Measurements from ENCODE around the gene KPNA1.

The KPNA1 gene

DNA sequence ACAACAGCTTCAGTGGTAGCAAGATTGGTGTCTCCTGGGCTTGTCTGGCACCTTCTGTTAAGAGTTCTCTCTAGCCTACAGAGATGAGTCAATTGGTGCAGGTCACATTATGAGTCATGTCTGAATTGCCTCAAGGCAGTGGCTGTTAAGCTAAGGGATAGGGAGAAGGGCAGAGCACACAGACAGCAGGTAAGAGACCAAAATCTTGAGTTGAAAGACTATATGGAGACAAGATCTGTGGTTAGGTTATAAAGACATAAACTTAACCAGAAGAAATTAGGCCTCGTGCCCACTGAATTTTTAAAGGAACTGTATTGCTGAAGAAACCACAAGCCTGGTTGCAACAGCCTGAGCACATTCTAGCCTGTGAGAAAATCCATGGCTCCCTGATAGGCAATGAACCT, 19.2 kb upstream of the KPNA1 start:
- peaks cover 55 to 100% (median 65%) of the 10 kb centered on the region in 11 experiments for H3K36me3 ChIP-seq
- no peak for TF ChIP-seq Cebpa-rat (IDR thresholded peaks at IDR 0.05)
- no peak overlapping the region for H3K4me2 ChIP-seq
- no peaks in the 10 kb centered on the region for H3K27me3 ChIP-seq
- no peak overlapping the region for H3K27ac ChIP-seq
- H4K20me1 ChIP-seq, result peaks cover 0 to 9% (median 0%) of the 10 kb centered on the region in 11 experiments; a peak in 1 of 22 replicates
- no peaks in the 10 kb centered on the region for H3K9me3 ChIP-seq (replicated peaks in 1 of 11)
- no peak overlapping the region for H3K9ac ChIP-seq
- no peak overlapping the region for H3K4me3 ChIP-seq
- peaks cover 0 to 7% (median 4%) of the 10 kb centered on the region in 10 experiments; a peak in 3 of 20 replicates for H3K4me1 ChIP-seq

DNA sequence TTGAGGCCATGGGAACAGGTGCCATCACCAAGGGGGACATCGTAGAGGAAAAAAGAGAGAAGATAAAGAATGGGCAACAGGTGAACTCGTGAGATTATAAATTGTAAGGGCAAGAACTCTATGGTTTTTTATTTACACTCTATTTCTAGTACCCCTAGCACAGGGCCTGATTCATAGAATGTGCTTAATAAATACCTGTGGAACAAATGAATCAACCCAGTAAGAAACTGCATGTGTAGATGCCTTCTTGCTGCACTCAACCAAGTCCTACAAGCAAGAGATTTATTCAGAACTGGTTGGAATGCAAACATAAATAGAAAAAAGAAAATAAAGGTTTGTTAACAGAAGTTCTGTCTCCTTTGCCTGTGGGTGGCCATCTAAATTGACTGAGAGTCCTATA, 18.7 kb upstream of the KPNA1 start:
- H3K4me2 ChIP-seq, result no peak overlapping the region
- no peak for TF ChIP-seq Cebpa-rat (IDR thresholded peaks at IDR 0.05)
- H3K9ac ChIP-seq, result no peak overlapping the region
- peaks cover 55 to 100% (median 67%) of the 10 kb centered on the region in 11 experiments for H3K36me3 ChIP-seq
- H3K4me3 ChIP-seq, result no peak overlapping the region
- H3K27me3 ChIP-seq, result no peaks in the 10 kb centered on the region
- H3K27ac ChIP-seq, result no peak overlapping the region
- H3K4me1 ChIP-seq, result peaks cover 0 to 7% (median 4%) of the 10 kb centered on the region in 10 experiments; a peak in 3 of 20 replicates
- H4K20me1 ChIP-seq, result peaks cover 0 to 7% (median 0%) of the 10 kb centered on the region in 11 experiments; a peak in 1 of 22 replicates
- no peaks in the 10 kb centered on the region for H3K9me3 ChIP-seq (replicated peaks in 1 of 11)

DNA sequence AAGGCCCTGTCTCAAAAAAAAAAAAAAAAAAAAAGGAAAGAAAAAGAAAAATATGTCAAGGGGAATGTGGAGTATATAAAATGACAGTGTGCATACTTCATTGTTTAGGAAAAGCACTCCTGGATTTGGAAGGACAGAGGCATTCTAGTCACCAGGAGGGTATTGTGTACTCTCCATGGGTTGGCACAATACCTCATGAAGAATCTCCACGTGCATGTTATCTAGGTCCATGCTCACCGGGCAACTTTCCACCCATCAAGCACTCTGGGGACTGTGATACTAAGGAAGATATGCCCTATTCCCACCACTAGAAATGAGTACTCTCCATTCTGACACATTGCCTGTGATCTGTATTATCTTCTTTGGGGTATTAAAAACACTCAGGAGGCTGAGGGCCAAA, 15.4 kb upstream of the KPNA1 start:
- Histone ChIP-seq H4K20me1 (no peaks in the 10 kb centered on the region), H3K4me1 (no peaks in the 10 kb centered on the region), H3K9ac (no peak overlapping the region), H3K36me3 (peaks cover 36 to 88% (median 51%) of the 10 kb centered on the region in 11 experiments), H3K4me3 (no peak overlapping the region), H3K27ac (no peak overlapping the region), H3K9me3 (replicated peaks in 1 of 11) (no peaks in the 10 kb centered on the region), H3K4me2 (no peak overlapping the region), H3K27me3 (no peaks in the 10 kb centered on the region)
- TF ChIP-seq Cebpa-rat (IDR thresholded peaks at IDR 0.05), result no peak

DNA sequence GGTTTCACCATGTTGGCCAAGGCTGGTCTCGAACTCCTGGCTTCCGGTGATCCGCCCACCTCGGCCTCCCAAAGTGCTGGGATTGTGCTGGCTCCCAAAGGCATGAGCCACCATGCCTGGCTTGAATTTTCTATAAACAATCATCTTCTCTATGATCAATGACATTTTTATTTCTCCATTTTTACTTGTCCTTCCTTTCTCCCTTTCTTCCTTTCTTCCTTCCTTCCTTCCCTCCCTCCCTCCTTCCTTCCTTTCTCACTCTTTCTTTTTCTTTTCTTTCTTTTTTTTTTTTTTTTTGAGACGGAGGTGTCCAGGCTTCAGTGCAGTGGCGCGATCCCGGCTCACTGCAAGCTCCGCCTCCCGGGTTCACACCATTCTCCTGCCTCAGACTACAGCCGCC, 8.6 kb upstream of the KPNA1 start:
- H3K27me3 ChIP-seq, result no peaks in the 10 kb centered on the region
- H3K27ac ChIP-seq, result no peak overlapping the region
- no peak for TF ChIP-seq Cebpa-rat (IDR thresholded peaks at IDR 0.05)
- no peaks in the 10 kb centered on the region for H4K20me1 ChIP-seq
- H3K4me1 ChIP-seq, result peaks cover 9 to 21% (median 17%) of the 10 kb centered on the region in 10 experiments; a peak in 19 of 20 replicates
- H3K9ac ChIP-seq, result no peak overlapping the region
- H3K36me3 ChIP-seq, result peaks cover 0 to 19% (median 3%) of the 10 kb centered on the region in 11 experiments; a peak in 9 of 22 replicates
- no peaks in the 10 kb centered on the region for H3K9me3 ChIP-seq (replicated peaks in 1 of 11)
- H3K4me2 ChIP-seq, result no peak overlapping the region
- no peak overlapping the region for H3K4me3 ChIP-seq

DNA sequence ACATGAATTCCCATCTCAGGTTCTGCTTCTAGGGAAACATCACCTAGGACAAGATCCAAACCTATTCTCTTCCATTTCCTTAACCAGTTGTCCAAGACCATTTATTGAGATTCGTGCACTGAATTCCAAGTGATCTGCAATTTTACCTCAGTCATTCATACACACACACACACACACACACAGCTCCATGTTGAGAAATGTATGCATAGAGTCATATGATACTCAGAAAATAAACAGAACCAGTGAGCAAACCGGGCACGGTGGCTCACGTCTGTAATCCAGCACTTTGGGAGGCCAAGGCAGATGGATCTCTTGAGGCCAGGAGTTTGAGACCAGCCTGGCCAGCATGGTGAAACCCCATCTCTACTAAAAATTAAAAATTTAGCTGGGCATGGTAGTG, 6.1 kb upstream of the KPNA1 start:
- Histone ChIP-seq H3K9me3 (replicated peaks in 1 of 11) (no peaks in the 10 kb centered on the region), H3K4me1 (peaks cover 9 to 33% (median 25%) of the 10 kb centered on the region in 10 experiments; a peak in 19 of 20 replicates), H3K27me3 (no peaks in the 10 kb centered on the region), H3K4me3 (no peak overlapping the region), H4K20me1 (no peaks in the 10 kb centered on the region), H3K4me2 (no peak overlapping the region), H3K36me3 (no peaks in the 10 kb centered on the region), H3K27ac (no peak overlapping the region), H3K9ac (no peak overlapping the region)
- TF ChIP-seq Cebpa-rat (IDR thresholded peaks at IDR 0.05), result no peak

DNA sequence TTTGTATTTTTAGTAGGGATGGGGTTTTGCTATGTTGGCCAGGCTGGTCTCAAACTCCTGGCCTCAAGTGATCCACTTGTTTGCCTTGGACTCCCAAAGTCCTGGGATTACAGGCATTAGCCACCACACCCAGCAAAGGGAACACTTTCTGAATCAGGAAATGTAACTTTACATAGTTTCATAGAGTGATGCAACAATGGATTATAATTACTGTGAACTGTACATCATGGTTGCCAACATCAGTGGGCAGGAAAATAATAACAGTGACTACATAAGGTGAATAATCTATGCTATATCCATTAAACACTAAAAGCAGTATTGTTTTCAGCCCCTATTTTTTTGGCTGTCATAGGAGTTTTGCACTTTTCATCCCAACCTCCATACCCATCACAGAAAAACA, 5.0 kb upstream of the KPNA1 start:
- Histone ChIP-seq H3K9ac (no peak overlapping the region), H3K27me3 (no peaks in the 10 kb centered on the region), H3K9me3 (replicated peaks in 1 of 11) (no peaks in the 10 kb centered on the region), H3K4me3 (no peak overlapping the region), H4K20me1 (no peaks in the 10 kb centered on the region), H3K4me2 (peak overlapping the region in 10 of 11 experiments; percentile 3 to 55 (median 36); a peak in 11 of 22 replicates), H3K36me3 (no peaks in the 10 kb centered on the region), H3K4me1 (peaks cover 9 to 39% (median 30%) of the 10 kb centered on the region in 10 experiments; a peak in 19 of 20 replicates), H3K27ac (peak overlapping the region in 1 of 11 experiments; percentile 24; a peak in 2 of 22 replicates)
- no peak for TF ChIP-seq Cebpa-rat (IDR thresholded peaks at IDR 0.05)

DNA sequence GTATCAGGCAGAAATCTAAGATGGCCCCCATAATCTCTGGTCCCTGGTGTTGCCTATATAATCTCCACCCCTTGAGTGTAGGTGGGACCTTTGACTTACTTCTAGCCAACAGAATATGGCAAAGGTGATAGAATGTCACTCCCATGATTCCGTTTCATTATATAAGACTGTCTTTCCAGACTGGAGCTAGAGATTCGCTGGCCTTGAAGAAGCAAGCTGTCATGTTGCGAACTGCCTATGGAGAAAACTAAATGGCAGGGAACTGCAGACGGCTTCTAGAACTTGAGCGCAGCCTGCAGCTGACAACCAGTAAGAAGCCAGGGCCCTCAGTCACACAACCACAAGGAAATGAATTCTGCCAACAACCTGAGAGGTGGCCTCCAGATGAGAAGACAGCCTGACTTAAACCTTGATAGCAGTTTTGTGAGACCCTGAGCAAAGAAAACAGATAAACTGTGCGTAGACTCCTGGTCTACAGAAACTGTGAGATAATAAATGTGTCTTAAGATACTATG, 2.2 kb upstream of the KPNA1 start:
- Histone ChIP-seq H3K4me1 (peaks cover 25 to 56% (median 45%) of the 10 kb centered on the region in 10 experiments), H3K9ac (no peak overlapping the region), H3K27ac (no peak overlapping the region), H3K36me3 (peaks cover 0 to 9% (median 0%) of the 10 kb centered on the region in 11 experiments; a peak in 4 of 22 replicates), H3K4me3 (no peak overlapping the region), H3K27me3 (no peaks in the 10 kb centered on the region), H3K4me2 (no peak overlapping the region), H3K9me3 (replicated peaks in 1 of 11) (no peaks in the 10 kb centered on the region), H4K20me1 (peaks cover 18 to 22% (median 20%) of the 10 kb centered on the region in 11 experiments; a peak in 21 of 22 replicates)
- no peak for TF ChIP-seq Cebpa-rat (IDR thresholded peaks at IDR 0.05)

DNA sequence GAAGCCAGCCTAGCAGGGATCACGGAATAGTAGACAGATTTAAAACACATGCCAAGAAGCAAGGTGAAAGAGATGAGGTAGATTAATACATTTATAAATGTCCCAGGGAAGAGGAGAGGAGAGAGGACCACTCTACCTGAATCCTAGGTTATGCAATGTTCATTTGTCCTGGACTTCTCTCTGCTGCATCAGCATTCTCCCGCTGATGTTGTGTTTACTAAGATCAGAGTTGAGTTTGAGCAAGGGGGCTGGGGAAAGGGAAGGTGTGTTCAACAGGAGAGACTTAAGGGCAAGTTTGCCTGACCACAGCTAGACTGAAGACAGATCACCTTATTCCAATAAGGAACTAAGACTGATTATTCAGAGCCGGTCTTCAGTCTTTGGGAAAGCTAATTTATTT, 1.1 kb upstream of the KPNA1 start:
- no peak overlapping the region for H3K9ac ChIP-seq
- no peak for TF ChIP-seq Cebpa-rat (IDR thresholded peaks at IDR 0.05)
- no peak overlapping the region for H3K27ac ChIP-seq
- H3K9me3 ChIP-seq (replicated peaks in 1 of 11), result peaks cover 0 to 4% (median 0%) of the 10 kb centered on the region in 11 experiments; a peak in 2 of 22 replicates
- no peak overlapping the region for H3K4me3 ChIP-seq
- no peaks in the 10 kb centered on the region for H3K27me3 ChIP-seq
- H4K20me1 ChIP-seq, result peaks cover 26 to 33% (median 30%) of the 10 kb centered on the region in 11 experiments
- peaks cover 29 to 67% (median 54%) of the 10 kb centered on the region in 10 experiments for H3K4me1 ChIP-seq
- no peak overlapping the region for H3K4me2 ChIP-seq
- peaks cover 0 to 19% (median 6%) of the 10 kb centered on the region in 11 experiments; a peak in 10 of 22 replicates for H3K36me3 ChIP-seq

DNA sequence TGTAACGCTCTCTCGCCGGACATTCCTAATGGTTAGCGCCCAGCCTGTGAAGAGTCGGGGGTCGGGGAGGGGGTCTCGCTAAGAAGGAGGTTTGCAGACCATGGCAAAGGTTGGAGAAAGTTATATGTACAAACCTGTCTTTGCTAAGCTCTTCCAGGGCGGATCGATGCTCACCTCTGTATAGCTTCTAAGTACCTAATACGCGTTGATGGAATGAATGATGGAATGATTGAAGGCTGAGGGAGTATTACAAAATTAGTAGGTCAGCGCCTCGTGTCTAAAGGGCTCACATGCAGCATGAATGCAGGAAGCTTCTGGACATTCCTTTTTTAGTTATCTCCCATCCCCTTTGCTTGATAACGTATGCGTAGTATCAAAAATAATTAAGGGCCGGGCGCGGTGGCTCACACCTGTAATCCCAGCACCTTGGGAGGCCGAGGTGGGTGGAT, 305 bp upstream of the KPNA1 start:
- peaks cover 0 to 12% (median 5%) of the 10 kb centered on the region in 11 experiments; a peak in 14 of 22 replicates for H3K9me3 ChIP-seq (replicated peaks in 1 of 11)
- no peak for TF ChIP-seq Cebpa-rat (IDR thresholded peaks at IDR 0.05)
- peak overlapping the region; percentile 75 to 88 (median 84) for H3K4me3 ChIP-seq
- H3K9ac ChIP-seq, result peak overlapping the region; percentile 97 to 100 (median 99)
- peaks cover 28 to 41% (median 39%) of the 10 kb centered on the region in 11 experiments for H4K20me1 ChIP-seq
- peaks cover 28 to 65% (median 52%) of the 10 kb centered on the region in 10 experiments for H3K4me1 ChIP-seq
- peaks cover 0 to 27% (median 12%) of the 10 kb centered on the region in 11 experiments; a peak in 12 of 22 replicates for H3K36me3 ChIP-seq
- H3K27me3 ChIP-seq, result no peaks in the 10 kb centered on the region
- peak overlapping the region; percentile 64 to 84 (median 74) for H3K4me2 ChIP-seq
- H3K27ac ChIP-seq, result peak overlapping the region; percentile 95 to 99 (median 99); a peak in 21 of 22 replicates

Data from BLaER1 treated with 17β-estradiol and CSF1 and Interleukin-3, amounts not matched to agents 10 nM and 100 nM (cell line).